LoVo (cell line): Measurements from ENCODE around the gene RYR1.
"Not testable (repeated sequence)": the region's sequence is repeated elsewhere in the genome, so short reads cannot be mapped to it uniquely, and the experiment has no call there.

Source experiments
- DNase-seq: peaks from one replicate; pipeline ENCODE4 v3.0.0-alpha.2; 2016; ENCODE audit warnings: low spot score

The RYR1 gene

GRCh38 chr19:38400361-38400760 is 33.1 kb upstream of the RYR1 start:
- no peak for DNase-seq

DNA sequence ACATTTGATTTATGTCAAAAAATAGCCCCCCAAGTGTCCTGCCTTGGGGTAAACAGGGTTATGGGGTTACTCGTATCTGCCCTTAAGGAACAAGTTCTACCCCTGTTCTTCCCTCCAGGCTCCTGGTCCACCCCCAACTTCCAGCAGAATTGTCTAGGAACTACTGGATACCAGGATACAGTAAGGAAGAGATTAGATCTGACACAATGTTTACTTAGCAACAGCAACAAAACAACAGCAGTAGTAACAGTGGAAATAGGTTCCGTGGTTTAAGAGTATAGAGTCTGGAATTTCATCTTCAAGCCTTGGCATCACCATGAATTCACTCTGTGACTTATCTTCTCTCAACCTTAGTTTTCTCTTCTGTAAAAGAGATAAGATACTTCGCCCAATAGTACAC is 32.3 kb upstream of the RYR1 start:
- DNase-seq = no peak

- no peak for DNase-seq
These were observed 30.9 kb upstream of the RYR1 start for GRCh38 chr19:38402623-38402966.

DNA sequence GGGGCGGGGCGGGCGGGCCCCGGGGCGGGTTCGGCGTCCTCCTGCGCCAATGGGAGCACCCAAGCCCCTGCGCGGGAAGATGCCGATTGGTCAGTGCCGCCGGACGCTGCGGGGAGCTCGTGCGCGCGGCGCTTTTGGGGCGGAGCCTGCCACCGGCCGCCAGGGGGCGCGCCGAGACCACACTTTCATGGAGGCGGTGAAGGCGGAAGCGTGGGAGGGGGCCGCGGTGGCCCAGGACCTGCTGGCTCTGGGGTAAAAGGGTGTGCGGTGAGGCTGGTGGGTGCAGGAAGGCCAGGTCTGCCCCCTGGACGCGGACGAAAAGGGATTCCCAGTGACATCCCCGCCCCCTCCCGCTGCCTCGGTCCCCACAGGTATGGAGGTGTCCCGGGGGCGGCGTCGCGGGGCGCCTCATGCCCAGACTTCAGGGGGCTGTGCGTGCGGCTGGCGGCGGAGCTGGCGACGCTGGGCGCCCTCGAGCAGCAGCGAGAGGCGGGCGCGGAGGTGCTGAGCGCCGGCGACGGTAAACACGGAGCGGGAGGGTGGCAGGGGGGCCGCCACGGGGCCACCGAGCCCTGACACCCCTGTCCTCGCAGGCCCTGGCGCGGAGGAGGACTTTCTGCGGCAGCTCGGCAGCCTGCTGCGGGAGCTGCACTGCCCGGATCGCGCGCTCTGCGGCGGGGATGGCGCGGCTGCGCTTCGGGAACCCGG is 30.4 kb upstream of the RYR1 start, which contains the start of gene FAM98C:
TSS of gene FAM98C (plus strand) at position 127 of the 708 bp plus-strand sequence. CDS start at position 188, 61 bp downstream.
- DNase-seq = peak; percentile 97

- no peak for DNase-seq
These were observed 28.6 kb upstream of the RYR1 start for GRCh38 chr19:38404858-38405257.

- DNase-seq = no peak
These were observed 28.2 kb upstream of the RYR1 start for GRCh38 chr19:38405276-38405675.

DNA sequence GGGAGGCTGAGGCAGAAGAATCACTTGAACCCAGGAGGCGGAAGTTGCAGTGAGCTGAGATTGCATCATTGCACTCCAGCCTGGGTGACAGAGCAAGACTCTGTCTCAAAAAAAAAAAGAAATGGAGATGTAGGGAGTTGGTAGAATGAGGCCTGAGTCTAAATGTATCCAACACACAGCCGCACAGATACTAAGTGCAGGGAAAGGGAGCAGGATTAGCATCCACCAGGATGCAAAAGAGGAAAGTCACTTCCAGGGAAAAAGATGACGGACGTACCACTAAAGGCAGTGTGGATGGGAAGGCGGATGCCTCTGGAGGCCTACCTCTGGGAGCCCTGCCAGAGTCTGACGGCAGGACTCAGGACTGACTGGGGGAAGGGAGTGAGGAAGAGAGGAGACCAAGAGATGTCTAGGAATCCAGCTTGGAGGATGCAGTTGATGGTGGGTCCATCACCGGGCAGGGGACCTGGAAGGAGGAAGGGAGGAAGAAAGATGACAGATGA is 23.8 kb upstream of the RYR1 start:
- DNase-seq = no peak

DNA sequence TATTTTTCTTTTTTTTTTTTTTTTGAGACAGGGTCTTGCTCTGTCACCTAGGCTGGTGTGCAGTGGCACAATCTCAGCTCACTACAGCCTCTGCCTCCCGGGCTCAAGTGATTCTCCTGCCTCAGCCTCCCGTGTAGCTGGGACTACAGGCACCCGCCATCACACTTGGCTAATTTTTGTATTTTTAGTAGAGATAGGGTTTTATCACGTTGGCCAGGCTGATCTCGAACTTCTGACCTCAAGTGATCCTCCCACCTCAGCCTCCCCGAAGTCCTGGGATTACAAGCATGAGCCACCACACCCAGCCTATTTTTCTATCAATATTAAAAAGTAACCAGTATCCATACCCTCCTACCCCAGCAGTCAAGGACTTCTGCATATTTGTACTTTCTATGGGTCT is 23.1 kb upstream of the RYR1 start:
- DNase-seq = not testable (repeated sequence)

- no peak for DNase-seq
These were observed 22.3 kb upstream of the RYR1 start for GRCh38 chr19:38411041-38411712.

DNA sequence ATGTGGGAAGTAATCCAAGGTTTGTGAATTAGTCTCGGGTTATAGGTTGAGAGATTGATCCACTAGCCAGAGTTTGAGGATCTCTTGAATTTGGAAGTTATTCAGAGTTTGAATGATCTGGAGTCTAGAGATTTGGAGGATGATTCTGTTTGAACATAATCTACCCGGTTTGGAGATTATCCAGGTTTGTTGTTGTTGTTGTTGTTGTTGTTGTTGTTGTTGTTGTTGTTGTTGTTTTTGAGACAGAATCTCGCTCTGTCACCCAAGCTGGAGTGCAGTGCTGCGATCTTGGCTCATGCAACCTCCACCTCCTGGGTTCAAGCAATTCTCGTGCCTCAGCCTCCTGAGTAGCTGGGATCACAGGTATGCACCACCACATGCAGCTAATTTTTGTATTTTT is 21.6 kb upstream of the RYR1 start:
- DNase-seq = not testable (repeated sequence)

DNA sequence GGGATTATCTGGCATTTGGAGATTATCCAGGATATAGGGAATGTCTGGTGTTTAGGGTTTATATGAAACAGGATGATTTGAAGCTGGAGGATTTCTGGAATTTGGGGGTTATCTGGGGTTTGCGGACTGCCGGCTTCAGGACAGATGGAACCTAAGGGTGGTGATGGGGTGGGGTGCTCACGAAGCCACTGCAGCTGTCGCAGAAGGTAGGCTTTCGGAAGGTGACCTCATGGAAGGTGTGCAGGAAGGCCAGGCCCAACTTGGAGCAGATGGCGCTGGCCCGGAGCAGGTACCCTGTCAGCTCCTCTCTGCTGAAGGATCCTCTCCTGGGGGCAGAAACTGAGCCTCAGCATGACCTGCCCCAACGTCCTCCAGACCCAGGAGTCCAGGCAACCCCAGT is 21.0 kb upstream of the RYR1 start:
- DNase-seq = no peak

GRCh38 chr19:38412961-38413360 is 20.5 kb upstream of the RYR1 start:
- DNase-seq = no peak

GRCh38 chr19:38413416-38413815 is 20.1 kb upstream of the RYR1 start:
- DNase-seq = no peak

DNA sequence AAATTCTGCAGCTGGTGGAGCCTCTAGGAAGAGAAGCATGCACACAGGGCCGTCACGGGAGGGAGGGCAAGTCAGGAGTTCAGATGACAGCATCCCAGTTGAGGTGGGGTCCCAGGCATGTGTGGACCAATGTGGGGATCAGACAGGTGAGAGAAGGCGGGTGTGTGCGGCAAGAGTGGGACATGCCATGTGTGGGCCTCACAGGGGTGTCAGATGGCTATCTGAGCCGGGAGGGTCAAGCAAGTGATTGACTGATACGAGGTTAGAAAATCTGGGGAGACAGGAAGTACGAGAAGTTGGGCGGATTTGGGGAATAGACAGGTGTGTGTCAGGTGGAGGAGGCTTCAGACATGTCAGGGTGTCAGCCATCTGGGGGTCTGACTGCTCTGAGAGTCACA is 16.3 kb upstream of the RYR1 start:
- no peak for DNase-seq

GRCh38 chr19:38417544-38418506 is 15.7 kb upstream of the RYR1 start:
- peak; percentile 50 for DNase-seq

DNA sequence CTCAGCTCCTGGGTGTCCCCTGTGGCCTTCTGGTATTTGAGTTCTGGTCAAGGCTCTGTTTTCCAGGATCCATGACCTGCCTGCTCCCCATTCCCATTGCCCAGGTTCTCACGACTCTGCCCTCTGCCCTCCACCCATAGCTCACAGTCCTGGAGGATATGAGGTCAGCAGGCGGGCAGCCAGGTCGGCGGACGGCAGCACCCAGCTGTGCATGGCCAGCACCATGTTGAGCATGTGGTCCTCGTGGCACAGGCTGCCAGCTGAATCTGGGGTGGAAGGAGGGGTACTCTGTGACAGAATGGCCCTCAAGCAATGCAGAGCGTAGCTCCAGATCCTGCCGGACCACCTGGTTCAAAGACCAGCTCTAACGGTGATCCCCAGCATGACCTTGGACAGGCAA is 12.6 kb upstream of the RYR1 start:
- DNase-seq = no peak

- DNase-seq = no peak
These were observed 11.6 kb upstream of the RYR1 start for GRCh38 chr19:38421856-38422255.

GRCh38 chr19:38422438-38422837 is 11.1 kb upstream of the RYR1 start:
- DNase-seq = no peak

DNA sequence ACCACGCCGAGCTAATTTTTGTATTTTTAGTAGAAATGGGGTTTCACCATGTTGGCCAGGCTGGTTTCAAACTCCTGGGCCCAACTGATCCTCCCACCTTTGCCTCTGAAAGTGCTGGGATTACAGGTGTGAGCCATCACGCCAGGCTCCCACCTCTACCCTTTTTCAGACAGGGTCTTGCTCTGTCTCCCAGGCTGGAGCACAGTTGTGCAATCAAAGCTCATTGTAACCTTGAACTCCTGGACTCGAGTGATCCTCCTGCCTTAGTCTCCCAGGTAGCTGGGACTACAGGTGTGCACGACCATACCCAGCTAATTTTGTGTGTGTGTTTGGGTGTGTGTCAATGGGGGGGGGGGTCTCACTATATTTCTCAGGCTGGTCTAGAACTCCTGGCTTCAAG is 9.2 kb upstream of the RYR1 start:
- DNase-seq = no peak

GRCh38 chr19:38425222-38425809 is 8.2 kb upstream of the RYR1 start:
- DNase-seq = no peak

- no peak for DNase-seq
These were observed 7.6 kb upstream of the RYR1 start, which contains the start of gene RASGRP4 for GRCh38 chr19:38425810-38426466. TSS of gene RASGRP4 (minus strand) at chr19:38426219. CDS start at chr19:38426091, 128 bp downstream.
